ENCODE data around the gene ALMS1. TPM values are rescaled to one million over a fixed set of nuclear protein-coding genes. Genes with fewer than 3 reads are reported as not detected.

The ALMS1 gene
- total RNA-seq, 2 donors from 2014 or later: 52.4 to 56.1 TPM

GRCh38 chr2:73582364-73582763 is 196.7 kb downstream of the ALMS1 start:
- Mint-ChIP-seq H3K4me1 (peaks cover 5% of the 10 kb centered on the region), H3K27ac (no peak overlapping the region), H3K9me3 (peaks cover 17% of the 10 kb centered on the region), H3K4me3 (no peak overlapping the region), H3K36me3 (ENCODE audit: low read depth) (peaks cover 31% of the 10 kb centered on the region), H3K27me3 (ENCODE audit: insufficient read depth) (no peaks in the 10 kb centered on the region)
- H3K36me3 ChIP-seq (ENCODE audit: control insufficient read depth, insufficient read depth, low read length): no peaks in the 10 kb centered on the region
- H3K4me1 ChIP-seq (ENCODE audit: control insufficient read depth, insufficient read depth, low read length): no peaks in the 10 kb centered on the region
- no peak overlapping the region for H3K4me3 ChIP-seq (ENCODE audit: low read length)
- 82 to 100% methylated on average over 1 of the region's 2 CpGs for WGBS, 2 experiments (ENCODE audit: insufficient coverage in 1 of 2, insufficient read length in 1 of 2)
- H3K27ac ChIP-seq (ENCODE audit: low read depth, low read length): no peak overlapping the region
- DNase-seq: no peak
- H3K9ac ChIP-seq (ENCODE audit: extremely low read depth, low read length, poor library complexity, severe bottlenecking): no peak overlapping the region
- H3K9me3 ChIP-seq (ENCODE audit: control insufficient read depth, low read length): peaks cover 18% of the 10 kb centered on the region
- H3K27me3 ChIP-seq (ENCODE audit: control insufficient read depth, insufficient read depth, low read length, poor library complexity, severe bottlenecking): no peaks in the 10 kb centered on the region
- no peak for TF ChIP-seq CTCF (conservative IDR thresholded peaks at IDR 0.05)

DNA sequence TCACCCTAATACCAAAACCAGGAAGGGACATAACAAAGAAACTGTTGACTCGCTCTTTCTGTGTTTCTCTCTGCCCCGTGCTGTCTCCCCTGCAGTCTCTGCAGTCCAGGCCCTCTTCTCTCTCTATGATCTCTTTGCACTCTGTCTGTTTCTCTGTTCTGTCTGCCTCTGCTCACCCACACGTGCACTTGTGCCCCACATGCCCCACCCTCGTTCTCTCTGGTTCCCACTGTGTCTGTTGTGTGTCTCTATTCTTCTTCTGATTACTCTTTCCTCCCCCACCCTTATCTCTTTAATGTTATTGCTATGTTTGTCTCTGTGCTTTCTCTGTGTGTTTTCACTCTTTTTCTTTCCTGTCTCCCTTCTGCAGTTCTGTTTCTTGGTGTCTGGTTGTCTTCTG is 202.5 kb downstream of the ALMS1 start:
- peak overlapping the region; percentile 58 for H3K4me3 ChIP-seq (ENCODE audit: low read length)
- H3K9me3 Mint-ChIP-seq: peaks cover 17% of the 10 kb centered on the region
- H3K4me1 Mint-ChIP-seq: peaks cover 14% of the 10 kb centered on the region
- H3K36me3 Mint-ChIP-seq (ENCODE audit: low read depth): peaks cover 15% of the 10 kb centered on the region
- no peaks in the 10 kb centered on the region for H3K4me1 ChIP-seq (ENCODE audit: control insufficient read depth, insufficient read depth, low read length)
- no peak overlapping the region for H3K9ac ChIP-seq (ENCODE audit: extremely low read depth, low read length, poor library complexity, severe bottlenecking)
- no peak overlapping the region for H3K27ac ChIP-seq (ENCODE audit: low read depth, low read length)
- H3K36me3 ChIP-seq (ENCODE audit: control insufficient read depth, insufficient read depth, low read length): peaks cover 5% of the 10 kb centered on the region
- 32 to 33% methylated on average over 4 of the region's 4 CpGs for WGBS, 2 experiments (ENCODE audit: insufficient coverage in 1 of 2, insufficient read length in 1 of 2)
- peak; percentile 50 for DNase-seq
- H3K27me3 Mint-ChIP-seq (ENCODE audit: insufficient read depth): no peaks in the 10 kb centered on the region
- no peaks in the 10 kb centered on the region for H3K27me3 ChIP-seq (ENCODE audit: control insufficient read depth, insufficient read depth, low read length, poor library complexity, severe bottlenecking)
- H3K27ac Mint-ChIP-seq: peak overlapping the region; percentile 71
- TF ChIP-seq CTCF (conservative IDR thresholded peaks at IDR 0.05): no peak
- peak overlapping the region; percentile 6 for H3K4me3 Mint-ChIP-seq
- peaks cover 18% of the 10 kb centered on the region for H3K9me3 ChIP-seq (ENCODE audit: control insufficient read depth, low read length)

GRCh38 chr2:73593680-73594079 is 208.0 kb downstream of the ALMS1 start:
- H3K36me3 Mint-ChIP-seq (ENCODE audit: low read depth): peaks cover 15% of the 10 kb centered on the region
- no peaks in the 10 kb centered on the region for H3K27me3 ChIP-seq (ENCODE audit: control insufficient read depth, insufficient read depth, low read length, poor library complexity, severe bottlenecking)
- H3K27ac Mint-ChIP-seq: no peak overlapping the region
- no peak overlapping the region for H3K4me3 ChIP-seq (ENCODE audit: low read length)
- no peak for TF ChIP-seq CTCF (conservative IDR thresholded peaks at IDR 0.05)
- H3K4me1 ChIP-seq (ENCODE audit: control insufficient read depth, insufficient read depth, low read length): no peaks in the 10 kb centered on the region
- no peak overlapping the region for H3K9ac ChIP-seq (ENCODE audit: extremely low read depth, low read length, poor library complexity, severe bottlenecking)
- no peak overlapping the region for H3K4me3 Mint-ChIP-seq
- H3K9me3 Mint-ChIP-seq: peaks cover 12% of the 10 kb centered on the region
- H3K4me1 Mint-ChIP-seq: peaks cover under 1% of the 10 kb centered on the region
- no peak overlapping the region for H3K27ac ChIP-seq (ENCODE audit: low read depth, low read length)
- no peaks in the 10 kb centered on the region for H3K27me3 Mint-ChIP-seq (ENCODE audit: insufficient read depth)
- DNase-seq: no peak
- peaks cover 12% of the 10 kb centered on the region for H3K36me3 ChIP-seq (ENCODE audit: control insufficient read depth, insufficient read depth, low read length)
- peaks cover 9% of the 10 kb centered on the region for H3K9me3 ChIP-seq (ENCODE audit: control insufficient read depth, low read length)
- 95 to 100% methylated on average over 1 to 2 of the region's 2 CpGs for WGBS, 2 experiments (ENCODE audit: insufficient coverage in 1 of 2, insufficient read length in 1 of 2)
